Activated CD8-positive, alpha-beta memory T cell treated with anti-CD3 and anti-CD28 coated beads for 4 hours (primary cell): Measurements from ENCODE around the gene COL8A2.

ENCODE experiments used
- DNase-seq, 2 donors: peaks; one replicate each; pipeline ENCODE4 v3.0.0-alpha.2; 2020; ENCODE audit warnings: low read depth in 2 of 2

The COL8A2 gene

GRCh38 chr1:36157973-36158826 is 33.2 kb upstream of the COL8A2 start:
- DNase-seq = no peak

DNA sequence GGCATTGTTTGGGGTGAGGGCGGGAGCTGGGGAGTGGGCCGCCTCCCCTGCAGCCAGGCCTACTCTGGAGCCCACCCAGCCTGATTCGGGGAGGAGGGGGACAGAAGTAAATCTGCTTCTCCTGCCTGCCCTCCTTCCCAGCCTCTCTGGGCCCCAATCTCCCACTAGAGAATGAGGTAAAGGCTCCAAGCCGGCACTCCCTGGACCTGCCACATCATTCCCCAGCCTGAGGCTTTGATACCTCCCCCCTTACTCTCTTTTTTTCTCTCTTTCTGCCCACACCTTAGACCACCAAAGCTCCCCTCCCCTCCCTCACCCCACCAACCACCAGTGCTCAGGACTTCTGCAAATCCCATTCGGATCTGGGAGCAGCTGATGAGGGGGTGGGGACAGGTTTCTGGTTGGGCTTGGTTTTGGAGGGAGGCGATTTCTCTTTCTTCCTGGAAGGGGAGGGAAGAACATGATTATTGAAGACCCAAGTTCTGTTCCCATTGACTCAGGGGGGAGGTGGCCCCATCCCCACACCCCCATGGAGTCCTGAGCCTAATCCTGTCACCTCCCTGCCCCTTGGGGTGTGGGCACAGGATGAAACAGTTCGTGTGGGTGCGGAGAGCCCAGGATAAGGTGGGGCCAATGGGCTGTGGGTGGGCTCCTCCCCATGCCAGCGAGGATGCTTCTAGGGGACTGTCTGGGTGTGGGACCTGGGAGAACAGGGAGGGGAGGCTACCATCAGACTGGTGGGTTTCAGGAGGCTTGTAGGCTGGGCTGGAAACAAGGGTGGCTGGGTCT is 32.3 kb upstream of the COL8A2 start:
- DNase-seq = no peak

DNA sequence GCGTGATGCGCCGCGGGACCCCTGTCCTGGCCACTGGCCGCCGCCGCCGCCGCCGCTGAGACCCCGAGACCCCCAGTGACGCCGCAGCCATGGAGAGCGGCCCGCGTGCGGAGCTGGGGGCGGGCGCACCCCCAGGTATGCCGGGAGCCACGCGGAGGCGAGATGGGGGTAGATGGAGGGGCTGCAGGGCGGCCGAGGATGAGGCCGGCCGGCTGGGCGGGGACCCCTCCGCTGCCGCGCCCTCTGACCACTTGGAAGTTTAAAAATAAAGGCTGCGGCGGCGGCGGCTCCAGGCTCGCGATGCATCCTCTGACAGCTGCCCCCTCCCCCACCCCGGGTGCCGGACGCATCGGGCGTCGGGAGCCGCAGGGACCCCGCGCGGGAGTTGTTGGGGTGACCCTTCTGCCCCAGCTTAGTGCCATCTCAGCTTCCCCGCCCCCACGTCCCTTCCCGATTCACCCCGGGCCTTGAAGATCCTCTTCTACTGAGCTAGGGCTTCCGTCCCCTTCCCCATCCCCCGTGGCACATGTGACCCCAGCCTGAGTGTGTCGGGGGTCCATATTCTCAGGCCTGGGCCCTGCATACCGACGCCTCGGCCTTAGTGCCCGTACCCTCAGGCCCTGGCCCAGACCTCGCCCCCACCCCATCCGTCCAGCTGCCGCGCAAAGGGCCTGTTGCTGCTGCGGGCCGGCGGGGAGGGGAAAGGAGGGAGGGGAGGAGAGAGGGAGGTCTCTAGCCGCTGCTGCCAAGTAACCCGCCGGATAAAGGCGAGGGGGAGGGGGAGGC is 31.5 kb upstream of the COL8A2 start:
- no peak for DNase-seq

DNA sequence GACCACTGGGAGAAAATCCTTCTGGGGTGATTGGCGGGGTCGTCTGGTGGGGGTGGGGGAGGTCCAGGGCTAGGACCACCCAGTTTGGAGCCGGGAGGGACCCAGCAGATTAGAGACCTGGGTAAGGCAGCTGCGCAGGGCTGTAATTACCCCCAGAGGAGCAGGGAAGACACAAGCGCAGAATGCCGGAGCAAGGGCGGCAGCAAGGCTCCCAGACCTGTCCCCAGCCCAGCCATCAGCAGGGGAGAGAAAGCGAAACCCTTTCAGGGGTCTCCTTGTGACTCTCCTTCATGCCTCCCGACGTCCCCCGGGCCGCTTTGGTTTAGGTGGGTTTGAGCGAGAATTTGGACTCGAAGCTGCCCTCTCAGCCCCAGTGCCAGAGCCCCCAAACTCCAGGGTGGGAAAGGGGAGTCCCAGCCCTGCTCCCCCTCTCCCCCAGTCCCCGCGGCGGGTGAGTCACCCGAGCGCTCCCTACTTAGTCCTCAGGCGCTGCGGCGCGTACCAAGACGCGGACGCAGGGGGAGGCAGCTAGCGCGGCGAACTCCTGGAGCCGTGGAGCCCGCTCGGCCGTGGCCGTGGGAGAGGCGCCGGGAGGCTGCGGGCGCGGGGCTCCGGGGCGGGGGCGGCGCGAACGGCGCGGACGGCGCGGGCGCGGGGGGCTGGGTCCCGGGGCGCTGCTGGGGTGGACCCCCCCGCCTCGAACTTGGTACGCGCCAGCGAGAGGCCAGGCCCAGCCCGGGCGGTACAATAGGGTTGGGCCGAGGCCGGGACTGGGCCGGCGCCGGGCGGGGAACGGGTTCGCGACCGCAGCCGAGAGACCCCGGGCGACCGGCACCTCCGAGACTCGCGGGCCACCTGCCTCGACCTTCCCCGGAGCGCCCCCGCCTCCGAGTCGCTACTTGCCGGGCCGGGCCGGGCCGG is 30.6 kb upstream of the COL8A2 start, which contains the start of gene MAP7D1:
Gene MAP7D1 (plus strand): TSS at position 753 of the 921 bp plus-strand sequence. CDS start 258 bp downstream, outside the sequence.
- peak; percentile 63 to 69 for DNase-seq

DNA sequence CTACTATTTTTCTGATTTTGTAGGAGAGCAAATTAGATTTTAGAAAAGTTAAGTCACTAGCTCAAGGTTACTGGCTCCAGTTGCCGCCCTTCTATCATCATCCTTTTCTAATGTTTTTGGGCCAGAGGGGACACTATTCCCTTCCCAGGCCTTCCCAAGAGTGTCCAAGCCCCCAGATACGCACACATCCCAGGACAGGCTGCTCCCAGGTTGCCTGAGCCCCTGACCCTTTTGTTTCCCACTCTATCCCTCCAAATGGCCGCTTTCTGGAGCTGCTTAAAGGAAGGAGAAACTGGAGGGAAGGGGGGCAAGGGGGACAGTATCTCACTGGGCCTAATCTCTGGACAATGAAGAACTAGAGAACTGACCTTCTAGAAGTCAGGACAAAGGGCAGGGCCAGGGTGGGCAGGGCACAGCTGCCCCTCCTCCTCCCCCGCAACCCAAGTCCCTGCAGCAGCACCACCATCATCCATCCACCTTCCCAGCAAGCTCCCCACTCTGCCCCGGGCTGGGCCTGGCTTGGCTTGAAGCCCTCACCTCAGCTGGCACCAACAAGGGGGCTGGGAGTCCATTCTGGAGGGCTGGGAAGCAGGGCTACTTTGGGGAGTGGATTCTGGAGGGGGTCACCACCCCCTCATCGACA is 29.9 kb upstream of the COL8A2 start:
- DNase-seq = no peak

GRCh38 chr1:36154335-36154734 is 29.3 kb upstream of the COL8A2 start:
- DNase-seq = no peak

GRCh38 chr1:36153476-36153875 is 28.5 kb upstream of the COL8A2 start:
- DNase-seq = no peak

- DNase-seq = peak; percentile 35 to 38
Observed at GRCh38 chr1:36151845-36152203, 26.8 kb upstream of the COL8A2 start.

- no peak for DNase-seq
Observed at GRCh38 chr1:36151134-36151844, 26.3 kb upstream of the COL8A2 start.

- DNase-seq = peak; percentile 41 to 64
Observed at GRCh38 chr1:36150296-36151133, 25.5 kb upstream of the COL8A2 start.

DNA sequence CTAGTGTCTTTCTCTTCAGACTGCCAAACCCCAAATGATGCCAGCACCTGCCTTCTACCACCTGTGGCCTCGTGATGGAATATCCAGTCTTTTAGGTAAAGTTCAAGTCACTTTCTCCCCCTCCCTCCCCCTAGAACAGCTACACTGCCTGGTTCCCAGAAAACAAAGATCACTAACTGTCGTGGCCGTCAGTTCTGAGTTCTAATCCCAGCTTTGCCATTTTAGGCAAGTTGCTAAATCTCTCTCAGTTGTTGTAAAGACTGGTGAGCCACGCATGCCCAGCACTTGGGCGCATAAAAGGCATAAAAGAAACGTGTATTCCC is 24.9 kb upstream of the COL8A2 start:
- no peak for DNase-seq

- DNase-seq = peak; percentile 98 to 99
Observed at GRCh38 chr1:36149237-36149972, 24.4 kb upstream of the COL8A2 start, which contains the start of gene TRAPPC3. Gene TRAPPC3, minus strand, starts transcription at chr1:36149486. Its CDS starts 108 bp downstream, at chr1:36149378.

DNA sequence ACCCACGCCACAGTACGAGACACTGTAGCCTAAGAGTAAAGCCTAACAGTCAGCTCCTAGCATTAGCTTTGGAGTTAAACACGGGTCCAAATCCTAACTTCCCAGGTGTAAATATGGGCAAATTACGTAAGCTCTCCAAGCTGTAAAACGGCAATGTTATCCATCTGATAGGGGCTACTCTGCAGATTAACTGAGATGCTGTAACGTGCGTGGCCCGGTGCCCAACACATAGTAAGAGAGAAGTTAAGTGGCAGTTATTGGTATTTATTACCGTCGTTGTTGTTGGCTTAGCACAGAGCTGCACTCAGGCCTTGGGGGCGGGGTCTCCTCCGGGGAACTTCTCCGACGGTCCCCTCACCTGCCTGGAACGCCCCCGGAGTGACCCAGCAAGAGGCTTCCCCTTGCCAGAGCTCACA is 23.8 kb upstream of the COL8A2 start:
- no peak for DNase-seq

GRCh38 chr1:36144413-36144812 is 19.4 kb upstream of the COL8A2 start:
- DNase-seq = no peak

DNA sequence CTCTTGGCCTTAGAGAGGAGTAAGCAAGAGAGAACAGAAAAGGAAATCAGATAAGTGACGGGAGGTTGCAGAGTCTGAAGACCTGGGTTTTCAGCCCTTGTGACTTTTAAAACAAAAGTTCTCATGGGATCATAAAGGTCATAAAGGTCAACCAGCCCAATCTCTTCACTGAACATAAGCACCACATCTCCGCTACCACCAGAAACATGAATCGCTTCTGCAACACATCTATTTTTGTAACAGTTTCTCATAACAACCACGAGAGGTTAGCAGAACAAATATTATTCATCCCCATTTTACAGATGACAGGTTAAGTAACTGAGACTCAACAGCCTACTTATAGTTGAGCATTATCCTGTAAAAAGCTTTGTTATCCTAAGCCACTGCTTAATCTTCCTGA is 18.4 kb upstream of the COL8A2 start:
- DNase-seq = no peak

DNA sequence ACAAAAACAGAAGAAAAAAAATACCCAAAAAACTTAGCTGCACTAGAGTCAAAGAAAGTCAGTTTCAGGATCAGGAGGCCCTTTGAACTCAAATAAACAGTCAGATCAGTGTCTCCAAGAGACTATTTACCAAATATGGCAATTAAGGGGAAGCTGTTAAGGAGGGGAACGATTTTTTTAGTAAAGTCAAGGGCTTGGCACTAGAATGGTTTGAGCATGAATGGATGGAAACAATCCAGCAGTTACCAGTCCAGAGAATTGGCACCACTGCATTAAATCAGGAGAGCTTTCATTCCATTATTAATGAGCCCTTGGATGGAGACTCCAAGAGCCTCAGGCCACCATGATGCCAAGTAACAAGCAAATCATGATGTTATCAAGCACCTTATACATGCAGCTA is 17.1 kb upstream of the COL8A2 start:
- no peak for DNase-seq

DNA sequence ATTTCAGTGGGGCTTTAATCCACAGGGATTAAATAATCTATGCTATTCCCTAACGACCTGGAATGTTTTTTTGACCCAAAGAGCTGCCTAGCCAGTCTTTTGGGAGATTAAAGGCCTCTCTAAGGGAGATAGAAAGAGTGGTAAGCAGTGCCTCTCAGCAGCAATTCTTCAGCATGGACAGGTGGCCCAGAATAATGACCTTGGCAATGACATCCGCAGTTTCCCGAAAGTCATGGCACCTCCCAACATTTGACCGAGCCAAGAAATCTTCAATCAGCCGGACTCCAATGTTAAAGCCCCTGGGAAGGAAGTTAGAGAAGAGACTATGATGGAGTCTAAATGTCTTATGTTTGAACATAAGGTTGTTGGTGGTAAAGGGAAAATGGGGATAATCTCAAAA is 14.5 kb upstream of the COL8A2 start:
- DNase-seq = no peak

DNA sequence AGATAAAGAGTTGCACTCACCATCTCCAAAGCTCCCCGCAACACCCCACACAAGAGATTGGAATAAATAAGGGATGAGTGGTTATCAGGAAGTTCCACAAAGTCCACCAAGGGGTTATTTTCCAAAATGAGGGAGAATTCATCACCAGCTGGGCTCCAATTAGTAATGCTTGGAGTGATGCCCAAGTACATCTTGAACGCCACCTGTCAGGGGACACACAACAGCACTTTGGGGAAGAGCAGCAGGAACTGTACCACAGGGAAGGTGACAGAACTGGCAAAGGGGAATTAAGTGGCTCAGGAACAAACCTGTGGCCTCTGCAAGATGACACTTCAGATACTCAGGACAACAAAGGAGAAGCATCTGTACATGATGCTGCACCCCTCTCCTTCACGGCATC is 12.8 kb upstream of the COL8A2 start:
- no peak for DNase-seq
